ENCODE measurements around the gene LIMA1.
"Not testable (repeated sequence)": the region's sequence is repeated elsewhere in the genome, so short reads cannot be mapped to it uniquely, and the experiment has no call there.

DNA sequence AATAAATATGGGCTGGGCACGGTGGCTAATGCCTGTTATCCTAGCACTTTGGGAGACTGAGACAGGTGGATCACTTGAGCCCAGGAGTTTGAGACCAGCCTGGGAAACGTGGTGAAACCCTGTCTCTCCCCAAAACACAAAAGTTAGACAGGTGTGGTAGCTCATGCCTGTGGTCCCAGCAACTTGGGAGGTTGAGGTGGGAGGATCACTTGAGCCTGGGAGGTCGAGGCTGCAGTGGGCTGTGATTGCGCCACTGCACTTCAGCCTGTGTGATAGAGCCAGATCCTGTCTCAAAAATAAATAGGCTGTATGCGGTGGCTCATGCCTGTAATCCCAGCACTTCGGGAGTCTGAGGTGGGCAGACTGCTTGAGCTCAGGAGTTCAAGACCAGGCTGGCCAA, 135.3 kb downstream of the LIMA1 start:
- TF ChIP-seq, protein P1, sequence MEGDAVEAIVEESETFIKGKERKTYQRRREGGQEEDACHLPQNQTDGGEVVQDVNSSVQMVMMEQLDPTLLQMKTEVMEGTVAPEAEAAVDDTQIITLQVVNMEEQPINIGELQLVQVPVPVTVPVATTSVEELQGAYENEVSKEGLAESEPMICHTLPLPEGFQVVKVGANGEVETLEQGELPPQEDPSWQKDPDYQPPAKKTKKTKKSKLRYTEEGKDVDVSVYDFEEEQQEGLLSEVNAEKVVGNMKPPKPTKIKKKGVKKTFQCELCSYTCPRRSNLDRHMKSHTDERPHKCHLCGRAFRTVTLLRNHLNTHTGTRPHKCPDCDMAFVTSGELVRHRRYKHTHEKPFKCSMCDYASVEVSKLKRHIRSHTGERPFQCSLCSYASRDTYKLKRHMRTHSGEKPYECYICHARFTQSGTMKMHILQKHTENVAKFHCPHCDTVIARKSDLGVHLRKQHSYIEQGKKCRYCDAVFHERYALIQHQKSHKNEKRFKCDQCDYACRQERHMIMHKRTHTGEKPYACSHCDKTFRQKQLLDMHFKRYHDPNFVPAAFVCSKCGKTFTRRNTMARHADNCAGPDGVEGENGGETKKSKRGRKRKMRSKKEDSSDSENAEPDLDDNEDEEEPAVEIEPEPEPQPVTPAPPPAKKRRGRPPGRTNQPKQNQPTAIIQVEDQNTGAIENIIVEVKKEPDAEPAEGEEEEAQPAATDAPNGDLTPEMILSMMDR (IDR thresholded peaks at IDR 0.05) = not testable (repeated sequence)
- TF ChIP-seq POLR2A (IDR thresholded peaks at IDR 0.05; ENCODE audit: low read depth) = not testable (repeated sequence)
